Measurements from ENCODE around the gene DDRGK1.

GRCh38 chr20:3233991-3234498 lies 29.6 kb upstream of the DDRGK1 start:
- TF ChIP-seq CTCF (IDR thresholded peaks at IDR 0.05; ENCODE audit: low read depth, low read length) (no peak), EZH2phosphoT487 (IDR thresholded peaks at IDR 0.05; ENCODE audit: low read depth) (no peak)
